Uterus (tissue), 2 donors: ENCODE data around the gene FGF4.

ENCODE experiments used
- CTCF ChIP-seq, 4 experiments: fragments of 200-600 bp in 2 of 4; fragments of 450-650 bp in 2 of 4; sonication (generic) in 2 of 4; IDR thresholded peaks; one replicate each; pipeline ENCODE4 v1.5.1; 2016 to 2019; ENCODE audit warnings: antibody characterized with exemption in 4 of 4, mild to moderate bottlenecking in 2 of 4, moderate library complexity in 1 of 4
- POLR2A ChIP-seq, 2 donors: fragments of 450-650 bp; IDR thresholded peaks; one replicate each; pipeline ENCODE4 v1.6.1; 2016; ENCODE audit warnings: antibody characterized with exemption in 2 of 2, mild to moderate bottlenecking in 1 of 2, moderate library complexity in 1 of 2

- TF ChIP-seq CTCF (IDR thresholded peaks at IDR 0.05) (no peak), POLR2A (IDR thresholded peaks at IDR 0.05) (no peak)
These were observed 37.1 kb upstream of the FGF4 start for GRCh38 chr11:69812256-69812655.
